ENCODE results near the gene KATNB1. TPM values are rescaled to one million over a fixed set of nuclear protein-coding genes. Genes with fewer than 3 reads are reported as not detected.

The KATNB1 gene
- total and polyA plus RNA-seq, 2 donors (not counting 1 experiment from before 2014, with no cell fraction given): 6.7 to 15.2 TPM

- no peaks in the 10 kb centered on the region for H3K36me3 ChIP-seq (ENCODE audit: control insufficient read depth, insufficient read depth, low read length)
- no peaks in the 10 kb centered on the region for H3K9me3 ChIP-seq (ENCODE audit: control insufficient read depth, insufficient read depth, low read depth, low read length)
- H4K20me1 ChIP-seq (ENCODE audit: control insufficient read depth, extremely low read depth, insufficient read depth, low read length): no peaks in the 10 kb centered on the region
- H2AFZ ChIP-seq (ENCODE audit: low read length): peak overlapping the region; percentile 54
- H3K27ac ChIP-seq (ENCODE audit: insufficient read depth, low read length): peak overlapping the region; percentile 88
- peak; percentile 81 to 82 for DNase-seq (ENCODE audit: low read depth in 2 of 2)
- peak overlapping the region; percentile 77 for H3K9ac ChIP-seq (ENCODE audit: insufficient read depth, low read length)
- peaks cover 13% of the 10 kb centered on the region for H3K4me1 ChIP-seq (ENCODE audit: control insufficient read depth, extremely low read depth, insufficient read depth, low read length)
- H3K4me2 ChIP-seq (ENCODE audit: extremely low read depth, insufficient read depth, low read length): peak overlapping the region; percentile 96
- TF ChIP-seq CTCF (conservative IDR thresholded peaks at IDR 0.05 in 1 of 2, IDR thresholded peaks at IDR 0.05 in 1 of 2; ENCODE audit: low read depth in 1 of 2, low read length in 2 of 2) (peak; percentile 7 to 14), EZH2 (IDR thresholded peaks at IDR 0.05; ENCODE audit: low read length, missing control alignments) (no peak)
- no peaks in the 10 kb centered on the region for H3K27me3 ChIP-seq (ENCODE audit: control insufficient read depth, insufficient read depth, low read length)
- H3K79me2 ChIP-seq (ENCODE audit: control insufficient read depth, insufficient read depth, low read length): peaks cover 1% of the 10 kb centered on the region
- H3K4me3 ChIP-seq (replicated peaks in 1 of 4; ENCODE audit: control extremely low read depth in 1 of 4, insufficient read depth in 1 of 4, low read depth in 3 of 4, low read length in 4 of 4): peak overlapping the region; percentile 57 to 72 (median 67)
Observed at GRCh38 chr16:57736419-57737351, 1.1 kb downstream of the KATNB1 start.

DNA sequence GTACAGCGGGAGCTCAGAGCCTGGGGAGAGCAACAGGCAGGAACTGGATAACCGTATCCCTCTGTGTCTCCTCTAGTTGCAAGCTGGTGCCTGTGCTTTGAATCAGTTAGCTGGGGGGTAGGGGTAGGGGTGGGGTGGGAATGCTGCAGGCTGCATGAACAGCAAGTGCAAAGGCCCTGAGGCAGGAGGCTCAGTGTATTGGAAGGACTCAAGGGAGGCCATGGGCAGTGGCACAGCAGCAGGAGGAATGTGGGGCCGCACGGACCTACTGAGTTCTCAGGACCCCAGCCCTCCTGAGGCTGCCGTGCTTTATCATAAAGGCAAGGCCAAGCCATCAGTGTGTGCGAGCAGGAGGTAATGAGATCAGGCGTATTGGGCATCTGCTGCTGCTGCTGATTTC is 3.3 kb downstream of the KATNB1 start:
- no peaks in the 10 kb centered on the region for H4K20me1 ChIP-seq (ENCODE audit: control insufficient read depth, extremely low read depth, insufficient read depth, low read length)
- no peak for DNase-seq (ENCODE audit: low read depth in 2 of 2)
- H3K4me3 ChIP-seq (replicated peaks in 1 of 4; ENCODE audit: control extremely low read depth in 1 of 4, insufficient read depth in 1 of 4, low read depth in 3 of 4, low read length in 4 of 4): no peak overlapping the region

More for the DNA sequence above, 3.3 kb downstream of the KATNB1 start:
- TF ChIP-seq CTCF (conservative IDR thresholded peaks at IDR 0.05 in 1 of 2, IDR thresholded peaks at IDR 0.05 in 1 of 2; ENCODE audit: low read depth in 1 of 2, low read length in 2 of 2): no peak
- no peak for TF ChIP-seq EZH2 (IDR thresholded peaks at IDR 0.05; ENCODE audit: low read length, missing control alignments)
- H3K9ac ChIP-seq (ENCODE audit: insufficient read depth, low read length): no peak overlapping the region
- no peak overlapping the region for H2AFZ ChIP-seq (ENCODE audit: low read length)
- H3K4me1 ChIP-seq (ENCODE audit: control insufficient read depth, extremely low read depth, insufficient read depth, low read length): peaks cover 13% of the 10 kb centered on the region
- no peak overlapping the region for H3K4me2 ChIP-seq (ENCODE audit: extremely low read depth, insufficient read depth, low read length)
- no peaks in the 10 kb centered on the region for H3K9me3 ChIP-seq (ENCODE audit: control insufficient read depth, insufficient read depth, low read depth, low read length)
- H3K27me3 ChIP-seq (ENCODE audit: control insufficient read depth, insufficient read depth, low read length): no peaks in the 10 kb centered on the region
- H3K36me3 ChIP-seq (ENCODE audit: control insufficient read depth, insufficient read depth, low read length): no peaks in the 10 kb centered on the region
- H3K27ac ChIP-seq (ENCODE audit: insufficient read depth, low read length): no peak overlapping the region
- peaks cover 1% of the 10 kb centered on the region for H3K79me2 ChIP-seq (ENCODE audit: control insufficient read depth, insufficient read depth, low read length)
